Ovary (tissue), 9 donors: Measurements from ENCODE around the gene SLC22A12. TPM values are rescaled to one million over a fixed set of nuclear protein-coding genes. Genes with fewer than 3 reads are reported as not detected.

ENCODE experiments used
- DNase-seq, 5 donors: peaks; one replicate each; pipeline ENCODE4 v3.0.0-alpha.2; 2019 to 2020
- H3K27ac ChIP-seq, 2 donors: fragments of 200-600 bp; one replicate each; pipeline versions ENCODE4 v1.5.1 to v1.8.0; 2019 to 2022
- H3K27me3 ChIP-seq: fragments of 200-600 bp; one replicate; pipeline ENCODE4 v1.8.0; 2022
- H3K36me3 ChIP-seq: fragments of 200-600 bp; sonication (generic); one replicate; pipeline ENCODE4 v1.5.1; 2019
- H3K4me1 ChIP-seq: one replicate; pipeline ENCODE4 v1.8.1; 2013; ENCODE audit warnings: mild to moderate bottlenecking, moderate library complexity; ENCODE audit not compliant: insufficient read depth
- H3K4me3 ChIP-seq: fragments of 200-600 bp; sonication (generic); one replicate; pipeline ENCODE4 v1.5.1; 2017
- H3K9me3 ChIP-seq, 2 donors: fragments of 200-600 bp in 1 of 2; sonication (generic) in 1 of 2; one replicate each; pipeline versions ENCODE4 v1.5.1 to v1.8.1; 2013 to 2019; ENCODE audit warnings: mild to moderate bottlenecking in 1 of 2, moderate library complexity in 1 of 2
- CTCF ChIP-seq, 3 donors: fragments of 450-650 bp in 2 of 3; fragments of 200-600 bp in 1 of 3; IDR thresholded peaks; one replicate each; pipeline versions ENCODE4 v1.5.1 to v1.8.0; 2016 to 2022; ENCODE audit warnings: antibody characterized with exemption in 3 of 3, mild to moderate bottlenecking in 1 of 3
- EP300 ChIP-seq: sonication (generic); formaldehyde crosslinking; IDR thresholded peaks from one replicate; pipeline ENCODE4 v1.6.1; 2017; ENCODE audit warnings: antibody characterized with exemption
- POLR2A ChIP-seq: fragments of 450-650 bp; IDR thresholded peaks from one replicate; pipeline ENCODE4 v1.6.1; 2017; ENCODE audit warnings: antibody characterized with exemption, mild to moderate bottlenecking, moderate library complexity
- WGBS, 3 donors: extraction: QIAGEN DNeasy Blood & Tissue Kit in 1 of 3; methylation state at CpG; one replicate each; pipeline versions ENCODE4 v1.1.5 to v1.1.7; 2013 to 2017; 5-methylcytosine and 5-hydroxymethylcytosine counted together
- intact Hi-C, 4 donors: fragments of 100-400 bp; cut with DNase I; formaldehyde crosslinking; loops; one replicate each; pipeline versions ENCODE4 v1.11.0 to v1.15.1; 2022 to 2023
- polyA plus RNA-seq, 2 donors: library from polyadenylated mRNA; stranded (reverse); fragments of 200-250 nt in 1 of 2; fragments of 350-450 nt in 1 of 2; fragmentation: Illumina TruSeq in 1 of 2; extraction: RNeasy Lipid Tissue Mini Kit (QIAGEN cat#74804) in 1 of 2; gene quantifications; one replicate each; pipeline ENCODE4 v1.2.3, GENCODE V29; 2013 to 2014
- total RNA-seq, 7 donors: library from RNA; depleted of rRNA in 2 of 7; stranded (reverse); fragments of >200 nt in 2 of 7; fragmentation: NEBNext Ultra II Directional in 3 of 7; extraction: Animal tissue kit (Norgen Biotek cat#: 25700) in 3 of 7; gene quantifications; one replicate each; pipeline versions ENCODE4 v1.1.0 to v1.2.4, GENCODE V29; 2016 to 2023
- donor health status: DM: no; HTN: no; CAD: no; lungs with moderate emphysema.
- donor health status: DM: no; HTN: no; CAD: no.
- donor health status: Bipolar disorder and iron deficiency.
- donor health status: DM: yes; HTN: yes; CAD: no.
- donor health status: DM: no; HTN: no; CAD: no.
- donor health status: DM: yes; HTN: yes; CAD: no.

The SLC22A12 gene
- total and polyA plus RNA-seq, 9 donors, result not detected

GRCh38 chr11:64605244-64605560, 14.2 kb downstream of the SLC22A12 start:
- H3K36me3 ChIP-seq, result no peaks in the 10 kb centered on the region
- H3K9me3 ChIP-seq, result no peaks in the 10 kb centered on the region
- no peak overlapping the region for H3K4me3 ChIP-seq
- intact Hi-C loops, result no loop called here
- DNase-seq, result no peak
- WGBS, 3 donors, result 72 to 82% (median 81%) methylated on average over 10 of the region's 10 CpGs
- H3K4me1 ChIP-seq, result peaks cover 8% of the 10 kb centered on the region
- H3K27me3 ChIP-seq, result no peaks in the 10 kb centered on the region
- H3K27ac ChIP-seq, result no peak overlapping the region
- TF ChIP-seq EP300 (no peak), CTCF (IDR thresholded peaks at IDR 0.05) (no peak), POLR2A (no peak)

GRCh38 chr11:64605656-64606585, 14.9 kb downstream of the SLC22A12 start:
- H3K4me1 ChIP-seq, result peaks cover 8% of the 10 kb centered on the region
- H3K4me3 ChIP-seq, result no peak overlapping the region
- DNase-seq, result no peak
- H3K36me3 ChIP-seq, result no peaks in the 10 kb centered on the region
- H3K27me3 ChIP-seq, result no peaks in the 10 kb centered on the region
- intact Hi-C loops, result no loop called here
- no peaks in the 10 kb centered on the region for H3K9me3 ChIP-seq
- TF ChIP-seq CTCF (IDR thresholded peaks at IDR 0.05) (no peak), EP300 (no peak), POLR2A (no peak)
- WGBS, 3 donors, result 53 to 61% (median 59%) methylated on average over 17 to 21 of the region's 21 CpGs
- H3K27ac ChIP-seq, result no peak overlapping the region

GRCh38 chr11:64606796-64607380, 15.9 kb downstream of the SLC22A12 start:
- no peaks in the 10 kb centered on the region for H3K27me3 ChIP-seq
- H3K4me1 ChIP-seq, result peaks cover 8% of the 10 kb centered on the region
- H3K9me3 ChIP-seq, result no peaks in the 10 kb centered on the region
- TF ChIP-seq CTCF (IDR thresholded peaks at IDR 0.05) (no peak), POLR2A (no peak), EP300 (no peak)
- no peaks in the 10 kb centered on the region for H3K36me3 ChIP-seq
- no peak overlapping the region for H3K4me3 ChIP-seq
- peak overlapping the region in 1 of 2 donors; percentile 83 for H3K27ac ChIP-seq
- intact Hi-C loops, result no loop called here
- WGBS, 3 donors, result 89 to 92% (median 90%) methylated on average over 23 of the region's 23 CpGs
- no peak for DNase-seq

- TF ChIP-seq CTCF (IDR thresholded peaks at IDR 0.05) (no peak), EP300 (no peak), POLR2A (no peak)
- intact Hi-C loops, result no loop called here
- Histone ChIP-seq H3K4me3 (peak overlapping the region; percentile 21), H3K27ac (peak overlapping the region; percentile 14 to 83), H3K9me3 (no peaks in the 10 kb centered on the region), H3K4me1 (peaks cover 8% of the 10 kb centered on the region), H3K36me3 (no peaks in the 10 kb centered on the region), H3K27me3 (no peaks in the 10 kb centered on the region)
- DNase-seq, result peak in 3 of 5 donors; percentile 33 to 47 (median 45)
- WGBS, 3 donors, result 57 to 67% (median 63%) methylated on average over 51 to 55 of the region's 55 CpGs
These were observed 16.5 kb downstream of the SLC22A12 start for GRCh38 chr11:64607381-64607985.
